Measurements from ENCODE around the gene SUSD3.

DNA sequence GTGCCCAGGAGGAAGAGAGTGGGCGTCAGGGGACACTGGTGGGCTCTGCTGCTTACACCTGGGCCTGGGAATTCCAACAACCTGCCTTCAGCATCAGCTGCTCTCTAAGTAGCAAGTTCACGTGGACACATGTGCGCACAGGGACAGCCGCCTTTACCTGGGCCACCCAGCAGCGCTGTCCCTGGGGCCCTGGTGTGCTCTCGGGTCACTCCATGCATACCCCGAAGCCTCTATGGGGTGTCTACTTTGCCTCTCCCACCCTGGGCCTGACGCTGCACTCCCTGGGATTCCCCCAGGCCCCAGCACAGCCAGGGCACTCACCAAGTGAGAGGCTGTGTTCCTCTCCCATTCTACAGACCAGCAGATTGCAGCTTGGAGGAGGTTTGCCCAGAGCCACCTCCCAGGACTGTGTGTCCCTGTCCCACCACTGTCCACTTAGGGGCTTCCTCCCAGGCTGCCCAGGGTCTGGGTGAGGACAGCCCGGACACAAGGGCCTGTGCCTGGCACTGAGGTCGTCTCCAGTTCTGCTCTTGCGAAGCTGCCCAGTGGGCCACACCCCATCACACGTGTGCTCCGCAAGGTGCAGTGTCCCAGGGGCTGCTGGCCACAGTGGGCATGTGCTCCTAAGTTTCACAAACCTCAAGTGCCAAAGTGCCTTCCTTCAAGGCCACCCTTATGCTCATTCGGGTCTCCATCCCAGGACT is 69.7 kb downstream of the SUSD3 start:
- TF ChIP-seq, protein P1, sequence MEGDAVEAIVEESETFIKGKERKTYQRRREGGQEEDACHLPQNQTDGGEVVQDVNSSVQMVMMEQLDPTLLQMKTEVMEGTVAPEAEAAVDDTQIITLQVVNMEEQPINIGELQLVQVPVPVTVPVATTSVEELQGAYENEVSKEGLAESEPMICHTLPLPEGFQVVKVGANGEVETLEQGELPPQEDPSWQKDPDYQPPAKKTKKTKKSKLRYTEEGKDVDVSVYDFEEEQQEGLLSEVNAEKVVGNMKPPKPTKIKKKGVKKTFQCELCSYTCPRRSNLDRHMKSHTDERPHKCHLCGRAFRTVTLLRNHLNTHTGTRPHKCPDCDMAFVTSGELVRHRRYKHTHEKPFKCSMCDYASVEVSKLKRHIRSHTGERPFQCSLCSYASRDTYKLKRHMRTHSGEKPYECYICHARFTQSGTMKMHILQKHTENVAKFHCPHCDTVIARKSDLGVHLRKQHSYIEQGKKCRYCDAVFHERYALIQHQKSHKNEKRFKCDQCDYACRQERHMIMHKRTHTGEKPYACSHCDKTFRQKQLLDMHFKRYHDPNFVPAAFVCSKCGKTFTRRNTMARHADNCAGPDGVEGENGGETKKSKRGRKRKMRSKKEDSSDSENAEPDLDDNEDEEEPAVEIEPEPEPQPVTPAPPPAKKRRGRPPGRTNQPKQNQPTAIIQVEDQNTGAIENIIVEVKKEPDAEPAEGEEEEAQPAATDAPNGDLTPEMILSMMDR (IDR thresholded peaks at IDR 0.05), result no peak
- TF ChIP-seq POLR2AphosphoS5 (IDR thresholded peaks at IDR 0.05), result no peak
- no peak for TF ChIP-seq POLR2A (IDR thresholded peaks at IDR 0.05)
